ENCODE results near the gene NMRAL1. TPM values are rescaled to one million over a fixed set of nuclear protein-coding genes. Genes with fewer than 3 reads are reported as not detected.

Gene NMRAL1
- total and polyA plus RNA-seq, 10 of the 15 experiments (the other 5 are each of a cell fraction or from before 2014, with no cell fraction given) = 4.8 to 102 (median 62.5) TPM

- Histone ChIP-seq H3K4me2 (ENCODE audit: control insufficient read depth, insufficient read depth) (no peak overlapping the region), H3K36me3 (ENCODE audit: control insufficient read depth in 2 of 2, insufficient read depth in 2 of 2, low read length in 1 of 2) (no peaks in the 10 kb centered on the region), H3K4me3 (no peak overlapping the region), H2AFZ (ENCODE audit: control insufficient read depth, low read depth, low read length) (no peak overlapping the region), H3K27me3 (replicated peaks in 1 of 2; ENCODE audit: control insufficient read depth in 2 of 2, insufficient read depth in 2 of 2, low read length in 1 of 2) (no peaks in the 10 kb centered on the region), H3K27ac (ENCODE audit: control insufficient read depth, insufficient read depth) (no peak overlapping the region), H3K79me2 (ENCODE audit: control insufficient read depth, insufficient read depth, low read length) (peaks cover 19% of the 10 kb centered on the region), H3K9me3 (replicated peaks; ENCODE audit: control insufficient read depth, insufficient read depth, low read length) (no peaks in the 10 kb centered on the region), H4K20me1 (ENCODE audit: control insufficient read depth, insufficient read depth) (no peaks in the 10 kb centered on the region), H3K9ac (ENCODE audit: control insufficient read depth, insufficient read depth, low read length) (no peak overlapping the region), H3K4me1 (ENCODE audit: control insufficient read depth, insufficient read depth, low read length) (peaks cover 12% of the 10 kb centered on the region)
- DNase-seq (ENCODE audit: low read depth, low spot score) = no peak
- in situ Hi-C loops (cut with MboI) (no loop called here), intact Hi-C loops (cut with micrococcal nuclease; ENCODE audit: unreplicated experiment) (no loop called here)
- CTCF ChIA-PET = interaction anchor here (1.4 kb wide), 1 partner anchor 204 kb away, joined by 3 read pairs; no protein-coding TSS in a partner anchor
- RAD21 ChIA-PET (ENCODE audit: unreplicated experiment) = no interaction called here
- WGBS (ENCODE audit: insufficient coverage, insufficient replicate concordance, low lambda C conversion rate, missing lambda C conversion rate) = 78% methylated on average over 7 of the region's 7 CpGs
- SMC1A ChIA-PET (ENCODE audit: uncharacterized antibody, unreplicated experiment) = interaction anchor here (1.0 kb wide), 1 partner anchor 9 kb away, joined by 3 read pairs; no protein-coding TSS in a partner anchor
- POLR2A ChIA-PET = interaction anchor here (0.7 kb wide), 1 partner anchor 14 kb away, joined by 7 read pairs; no protein-coding TSS in a partner anchor
- TF ChIP-seq HDAC6 (IDR thresholded peaks at IDR 0.05; ENCODE audit: unreplicated experiment) = no peak
- FAIRE-seq = no peak
- BruUV-seq (replicated peaks) = no TSS peak
- no peak for ATAC-seq
These were observed 54.9 kb downstream of the NMRAL1 start for GRCh38 chr16:4419402-4419959.

GRCh38 chr16:4416200-4417032, 58.0 kb downstream of the NMRAL1 start, which contains the start of gene CORO7:
Gene CORO7 (minus strand): TSS chr16:4416596. CDS start chr16:4416518, 78 bp downstream.
- Histone ChIP-seq H3K9me3 (replicated peaks; ENCODE audit: control insufficient read depth, insufficient read depth, low read length) (no peaks in the 10 kb centered on the region), H3K4me2 (ENCODE audit: control insufficient read depth, insufficient read depth) (peak within 1 kb of the TSS; percentile 98), H2AFZ (ENCODE audit: control insufficient read depth, low read depth, low read length) (peak within 1 kb of the TSS; percentile 94), H3K4me1 (ENCODE audit: control insufficient read depth, insufficient read depth, low read length) (peaks cover 20% of the 10 kb centered on the region), H4K20me1 (ENCODE audit: control insufficient read depth, insufficient read depth) (peaks cover 5% of the 10 kb centered on the region; the same call in 1 of the 2 replicates), H3K9ac (ENCODE audit: control insufficient read depth, insufficient read depth, low read length) (peak within 1 kb of the TSS; percentile 79), H3K36me3 (ENCODE audit: control insufficient read depth in 2 of 2, insufficient read depth in 2 of 2, low read length in 1 of 2) (peaks cover 9 to 12% of the 10 kb centered on the region in 2 experiments), H3K4me3 (peak within 1 kb of the TSS; percentile 92), H3K27me3 (replicated peaks in 1 of 2; ENCODE audit: control insufficient read depth in 2 of 2, insufficient read depth in 2 of 2, low read length in 1 of 2) (no peaks in the 10 kb centered on the region), H3K27ac (ENCODE audit: control insufficient read depth, insufficient read depth) (peak within 1 kb of the TSS; percentile 83), H3K79me2 (ENCODE audit: control insufficient read depth, insufficient read depth, low read length) (peaks cover 38% of the 10 kb centered on the region)
- FAIRE-seq = peak; percentile 97
- WGBS (ENCODE audit: insufficient coverage, insufficient replicate concordance, low lambda C conversion rate, missing lambda C conversion rate) = under 1% methylated on average over 55 of the region's 92 CpGs
- ATAC-seq = peak; percentile 86
- CTCF ChIA-PET = interaction anchor here (0.6 to 2.3 kb wide), 8 partner anchors 11 to 200 kb away, joined by 3 to 14 read pairs (median 3); no protein-coding TSS in a partner anchor
- in situ Hi-C loops (cut with MboI) (no loop called here), intact Hi-C loops (cut with micrococcal nuclease; ENCODE audit: unreplicated experiment) (loop anchor here (2.0 kb wide), 1 partner anchor 60 kb away; the partner anchor contains the start of gene HMOX2)
- RAD21 ChIA-PET (ENCODE audit: unreplicated experiment) = interaction anchor here (0.8 to 1.5 kb wide), 6 partner anchors 13 to 208 kb away, joined by 3 to 6 read pairs (median 3); partner anchors contain the start of gene MGRN1
- POLR2A ChIA-PET = interaction anchor here (0.5 to 4.0 kb wide), 7 partner anchors 12 to 199 kb away, joined by 3 to 33 read pairs (median 3); partner anchors contain the start of genes HMOX2 and NMRAL1
- BruUV-seq (replicated peaks) = no TSS peak
- SMC1A ChIA-PET (ENCODE audit: uncharacterized antibody, unreplicated experiment) = interaction anchor here (1.1 to 1.8 kb wide), 4 partner anchors 11 to 89 kb away, joined by 5 to 8 read pairs (median 6); partner anchors contain the start of gene PAM16
- DNase-seq (ENCODE audit: low read depth, low spot score) = peak; percentile 76
- TF ChIP-seq PRDM15 (CRISPR knock-in tag; IDR thresholded peaks at IDR 0.05) (no peak), RELB (IDR thresholded peaks at IDR 0.05; ENCODE audit: low read depth) (peak; percentile 75)

Data from GM12878 (cell line).